ENCODE measurements around the gene NBAS.

GRCh38 chr2:15176604-15177003 lies 384.5 kb downstream of the NBAS start:
- TF ChIP-seq TAF1 (IDR thresholded peaks at IDR 0.05; ENCODE audit: borderline replicate concordance, low read depth, low read length) (no peak), POLR2A (IDR thresholded peaks at IDR 0.05; ENCODE audit: low read depth, low read length) (no peak), POLR2AphosphoS5 (IDR thresholded peaks at IDR 0.05; ENCODE audit: low read depth, low read length) (no peak)

All from GM12892 (cell line).